B cell (primary cell): ENCODE results near the gene B4GALNT3. TPM values are rescaled to one million over a fixed set of nuclear protein-coding genes. Genes with fewer than 3 reads are reported as not detected.

Source experiments
- ATAC-seq: fragments of 200-7000 bp; cut with Tn5 transposase; one replicate; pipeline ENCODE4 v1.10.0; 2021; ENCODE audit warnings: low read depth, mild to moderate bottlenecking, moderate number of reproducible peaks, moderate library complexity
- CTCF ChIA-PET: fragments of 350-600 bp; sonication (Branson Sonifier 250); formaldehyde crosslinking; loops from one replicate; lab custom pipeline; 2021; ENCODE audit warnings: antibody characterized with exemption, inconsistent platforms; lab: Charles Lee
- POLR2A ChIA-PET: fragments of 350-600 bp; sonication (Branson Sonifier 250); formaldehyde crosslinking; loops from one replicate; lab custom pipeline; 2021; ENCODE audit warnings: antibody characterized with exemption; lab: Charles Lee
- DNase-seq: peaks from one replicate; pipeline ENCODE4 v3.0.0; 2013
- H2AFZ ChIP-seq: 2 replicates; pipeline ENCODE4 v1.6.1; 2012; ENCODE audit warnings: mild to moderate bottlenecking, low read depth, low read length; ENCODE audit not compliant: insufficient read depth, poor library complexity, severe bottlenecking
- H3K27ac ChIP-seq, 2 donors: 1 replicate in 1 of 2; 2 replicates in 1 of 2; pipeline ENCODE4 v1.5.1; 2012 to 2013; ENCODE audit warnings: low read length in 2 of 2, mild to moderate bottlenecking in 2 of 2, moderate library complexity in 1 of 2
- H3K27me3 ChIP-seq, 4 experiments: fragments of 200-600 bp in 1 of 4; sonication (generic) in 1 of 4; replicated peaks in 1 of 4; 1 replicate in 2 of 4; 2 replicates in 2 of 4; pipeline versions ENCODE4 v1.6.1 to v1.7.0; 2013 to 2016; ENCODE audit warnings: low read length in 3 of 4, mild to moderate bottlenecking in 2 of 4, mixed read lengths in 1 of 4, moderate library complexity in 1 of 4; ENCODE audit not compliant: insufficient read depth in 4 of 4, control insufficient read depth in 3 of 4; ENCODE audit errors: control extremely low read depth in 1 of 4
- H3K36me3 ChIP-seq, 2 experiments: replicated peaks in 1 of 2; 1 replicate in 1 of 2; 2 replicates in 1 of 2; pipeline versions ENCODE4 v1.6.1 to v1.7.1; 2013; ENCODE audit warnings: low read length in 1 of 2; ENCODE audit not compliant: insufficient read depth in 2 of 2, control insufficient read depth in 1 of 2; ENCODE audit errors: control extremely low read depth in 1 of 2, extremely low read depth in 1 of 2
- H3K4me1 ChIP-seq, 2 donors: fragments of 200-600 bp in 1 of 2; sonication (generic) in 1 of 2; 1 replicate in 1 of 2; 2 replicates in 1 of 2; pipeline versions ENCODE4 v1.5.1 to v1.6.1; 2013 to 2017; ENCODE audit warnings: low read length in 2 of 2; ENCODE audit not compliant: control insufficient read depth in 2 of 2, insufficient read depth in 2 of 2
- H3K4me2 ChIP-seq: replicated peaks from 2 replicates; pipeline ENCODE3; 2012; ENCODE audit warnings: mild to moderate bottlenecking, low read depth, low read length; ENCODE audit not compliant: poor library complexity, severe bottlenecking
- H3K4me3 ChIP-seq, 5 experiments: fragments of 200-600 bp in 1 of 5; sonication (generic) in 1 of 5; 1 replicate in 3 of 5; 2 replicates in 2 of 5; pipeline versions ENCODE4 v1.5.1 to v1.7.0; 2011 to 2016; ENCODE audit warnings: low read length in 4 of 5, mild to moderate bottlenecking in 4 of 5, low read depth in 2 of 5, control low read depth in 1 of 5, moderate library complexity in 1 of 5; ENCODE audit not compliant: insufficient read depth in 1 of 5; ENCODE audit errors: control extremely low read depth in 1 of 5, extremely low read depth in 1 of 5
- H3K79me2 ChIP-seq: fragments of 200-600 bp; sonication (generic); one replicate; pipeline ENCODE4 v1.6.0; 2016; ENCODE audit warnings: low read length; ENCODE audit not compliant: control insufficient read depth, insufficient read depth
- H3K9ac ChIP-seq: fragments of 200-600 bp; sonication (generic); 2 replicates; pipeline ENCODE4 v1.6.1; 2017; ENCODE audit warnings: mild to moderate bottlenecking, low read length, moderate library complexity
- H3K9me3 ChIP-seq, 3 donors: one replicate each; pipeline versions ENCODE4 v1.6.1 to v1.7.1; 2013; ENCODE audit warnings: low read length in 2 of 3; ENCODE audit not compliant: control insufficient read depth in 2 of 3, insufficient read depth in 1 of 3; ENCODE audit errors: control extremely low read depth in 1 of 3
- H4K20me1 ChIP-seq: 2 replicates; pipeline ENCODE4 v1.6.0; 2012; ENCODE audit warnings: mild to moderate bottlenecking, low read length; ENCODE audit not compliant: insufficient read depth, control insufficient read depth, poor library complexity, severe bottlenecking
- H3K27ac Mint-ChIP-seq: one replicate; pipeline ENCODE4 v1.8.0; 2021; ENCODE audit warnings: mixed read lengths
- H3K27me3 Mint-ChIP-seq: one replicate; pipeline ENCODE4 v1.8.0; 2021; ENCODE audit warnings: mixed read lengths
- H3K4me1 Mint-ChIP-seq: one replicate; pipeline ENCODE4 v1.8.0; 2021; ENCODE audit warnings: mixed read lengths
- H3K4me3 Mint-ChIP-seq: one replicate; pipeline ENCODE4 v1.8.0; 2021; ENCODE audit warnings: mixed read lengths
- H3K9me3 Mint-ChIP-seq: one replicate; pipeline ENCODE4 v1.8.0; 2022; ENCODE audit warnings: mixed read lengths; ENCODE audit not compliant: insufficient read depth
- CTCF ChIP-seq: fragments of 200-600 bp; IDR thresholded peaks from one replicate; pipeline ENCODE4 v1.8.0; 2022; ENCODE audit warnings: antibody characterized with exemption, mild to moderate bottlenecking
- EZH2 ChIP-seq: IDR thresholded peaks from 2 replicates; pipeline ENCODE4 v1.6.1; 2012; ENCODE audit warnings: borderline replicate concordance, low read depth, mild to moderate bottlenecking, moderate library complexity, low read length; ENCODE audit not compliant: insufficient read depth, poor library complexity, severe bottlenecking
- WGBS: methylation state at CpG from one replicate; pipeline ENCODE4 v1.1.5; 2013; ENCODE audit warnings: missing lambda C conversion rate; ENCODE audit not compliant: insufficient coverage; 5-methylcytosine and 5-hydroxymethylcytosine counted together
- intact Hi-C: fragments of 100-400 bp; cut with micrococcal nuclease; formaldehyde crosslinking; loops from one replicate; pipeline ENCODE4 v1.10.0; 2022
- polyA plus RNA-seq: library from polyadenylated mRNA; depleted of rRNA; stranded (reverse); fragments of >200 nt; gene quantifications from 2 replicates; pipeline ENCODE4 v1.2.3, GENCODE V29; 2012
- total RNA-seq, 2 donors: library from RNA; stranded (reverse); fragments of 120-200 nt in 1 of 2; gene quantifications; 1 replicate in 1 of 2; 2 replicates in 1 of 2; pipeline versions ENCODE4 v1.2.3 to v1.2.4, GENCODE V29; 2013 to 2022

B4GALNT3 gene
- total and polyA plus RNA-seq, 2 donors (not counting 1 experiment from before 2014, with no cell fraction given), result 0.25 TPM; not detected in 1

GRCh38 chr12:592024-592505, 132.3 kb downstream of the B4GALNT3 start:
- ATAC-seq, result no peak
- WGBS, result 89% methylated on average over 11 of the region's 11 CpGs
- ChIA-PET CTCF (interaction anchor here (0.6 to 1.2 kb wide), 5 partner anchors 16 to 1030 kb away, joined by 3 to 11 read pairs (median 3); no protein-coding TSS in a partner anchor), POLR2A (no interaction called here)
- Histone ChIP-seq H3K4me1 (peaks cover 5 to 16% of the 10 kb centered on the region in 2 donors), H4K20me1 (no peaks in the 10 kb centered on the region), H3K4me2 (no peak overlapping the region), H3K79me2 (no peaks in the 10 kb centered on the region), H3K27ac (no peak overlapping the region), H3K9me3 (no peaks in the 10 kb centered on the region), H3K4me3 (no peak overlapping the region), H3K36me3 (no peaks in the 10 kb centered on the region), H3K27me3 (peaks cover 0 to 5% (median 0%) of the 10 kb centered on the region in 4 experiments), H2AFZ (peak overlapping the region; percentile 11), H3K9ac (no peak overlapping the region)
- no peak overlapping the region for H3K4me3 Mint-ChIP-seq
- no peaks in the 10 kb centered on the region for H3K9me3 Mint-ChIP-seq
- no peak for DNase-seq
- H3K27ac Mint-ChIP-seq, result peak overlapping the region; percentile 4
- intact Hi-C loops, result no loop called here
- H3K4me1 Mint-ChIP-seq, result peaks cover 16% of the 10 kb centered on the region
- TF ChIP-seq EZH2 (no peak), CTCF (no peak)
- no peaks in the 10 kb centered on the region for H3K27me3 Mint-ChIP-seq

- no peak overlapping the region for H2AFZ ChIP-seq
- no peaks in the 10 kb centered on the region for H4K20me1 ChIP-seq
- H3K4me2 ChIP-seq, result no peak overlapping the region
- TF ChIP-seq CTCF (no peak), EZH2 (no peak)
- DNase-seq (no peak), ATAC-seq (no peak)
- H3K36me3 ChIP-seq, result no peaks in the 10 kb centered on the region
- H3K4me1 Mint-ChIP-seq, result peaks cover 16% of the 10 kb centered on the region
- H3K9ac ChIP-seq, result no peak overlapping the region
- 92% methylated on average over 3 of the region's 7 CpGs for WGBS
- peaks cover 5 to 16% of the 10 kb centered on the region in 2 donors for H3K4me1 ChIP-seq
- H3K9me3 Mint-ChIP-seq, result no peaks in the 10 kb centered on the region
- intact Hi-C loops, result no loop called here
- ChIA-PET CTCF (interaction anchor here (1.0 kb wide), 1 partner anchor 157 kb away, joined by 3 read pairs; no protein-coding TSS in a partner anchor), POLR2A (no interaction called here)
- H3K9me3 ChIP-seq, result no peaks in the 10 kb centered on the region
- H3K4me3 Mint-ChIP-seq, result no peak overlapping the region
- H3K4me3 ChIP-seq, result no peak overlapping the region
- no peak overlapping the region for H3K27ac ChIP-seq
- H3K27me3 Mint-ChIP-seq, result no peaks in the 10 kb centered on the region
- no peak overlapping the region for H3K27ac Mint-ChIP-seq
- peaks cover 0 to 5% (median 0%) of the 10 kb centered on the region in 4 experiments for H3K27me3 ChIP-seq
- H3K79me2 ChIP-seq, result no peaks in the 10 kb centered on the region
These were observed 133.9 kb downstream of the B4GALNT3 start for GRCh38 chr12:593396-594270.
